ENCODE data around the gene IFNGR2. TPM values are rescaled to one million over a fixed set of nuclear protein-coding genes. Genes with fewer than 3 reads are reported as not detected.
"Not testable (repeated sequence)": the region's sequence is repeated elsewhere in the genome, so short reads cannot be mapped to it uniquely, and the experiment has no call there.

Gene IFNGR2
- polyA plus RNA-seq, 2 of the 4 experiments (the other 2 are of a cell fraction) = 24.2 to 47.2 TPM

- WGBS (ENCODE audit: missing lambda C conversion rate) = 4% methylated on average over 17 of the region's 47 CpGs
- DNase-seq (ENCODE audit: low read depth in 1 of 2, low spot score in 1 of 2) (no peak), FAIRE-seq (no peak), ATAC-seq (peak; percentile 80 to 84)
- peaks cover 15% of the 10 kb centered on the region for H3K4me1 ChIP-seq
- TF ChIP-seq MAX (IDR thresholded peaks at IDR 0.05) = peak; percentile 20; the same call in 1 of the 2 replicates
- TF ChIP-seq JUN (IDR thresholded peaks at IDR 0.05) = no peak
- ChIA-PET CTCF (interaction anchor here (1.6 to 1.8 kb wide), 3 partner anchors 23 to 43 kb away, joined by 3 to 8 read pairs (median 4); no protein-coding TSS in a partner anchor), POLR2A (no interaction called here)
- H3K27ac ChIP-seq = peak overlapping the region; percentile 92 to 96
- H3K4me3 ChIP-seq = peak overlapping the region; percentile 96
- no peaks in the 10 kb centered on the region for H3K9me3 ChIP-seq
- peak overlapping the region; percentile 86 for H3K4me2 ChIP-seq
These were observed 773 bp downstream of the IFNGR2 start for GRCh38 chr21:33403786-33404585.

- H3K27ac ChIP-seq = no peak overlapping the region
- no peak overlapping the region for H3K4me2 ChIP-seq
- ChIA-PET POLR2A (no interaction called here), CTCF (interaction anchor here (0.7 to 3.6 kb wide), 3 partner anchors 30 to 837 kb away, joined by 3 to 9 read pairs (median 5); no protein-coding TSS in a partner anchor)
- H3K4me3 ChIP-seq = no peak overlapping the region
- DNase-seq (ENCODE audit: low read depth in 1 of 2, low spot score in 1 of 2) (no peak), ATAC-seq (no peak), FAIRE-seq (no peak)
- H3K9me3 ChIP-seq = no peaks in the 10 kb centered on the region
- TF ChIP-seq MYC (IDR thresholded peaks at IDR 0.05; ENCODE audit: borderline replicate concordance, low read length) (no peak), POLR2AphosphoS2 (conservative IDR thresholded peaks at IDR 0.05; ENCODE audit: low read length) (no peak), CHD4 (IDR thresholded peaks at IDR 0.05; ENCODE audit: borderline replicate concordance) (no peak), GATA3 (IDR thresholded peaks at IDR 0.05; ENCODE audit: borderline replicate concordance) (no peak), ZFP36 (IDR thresholded peaks at IDR 0.05; ENCODE audit: borderline replicate concordance, partially characterized antibody) (no peak), REST (IDR thresholded peaks at IDR 0.05) (no peak), ZSCAN20 (CRISPR knock-in tag; IDR thresholded peaks at IDR 0.05) (no peak), MAFK (IDR thresholded peaks at IDR 0.05; ENCODE audit: partially characterized antibody) (no peak), TP53 (CRISPR knock-in tag; IDR thresholded peaks at IDR 0.05) (no peak), PBX3 (IDR thresholded peaks at IDR 0.05) (no peak), MAZ (IDR thresholded peaks at IDR 0.05; ENCODE audit: borderline replicate concordance, low read depth, low read length) (no peak)
- H3K4me1 ChIP-seq = peaks cover 22% of the 10 kb centered on the region
- WGBS (ENCODE audit: missing lambda C conversion rate) = 90% methylated on average over 5 of the region's 5 CpGs
These were observed 3.3 kb downstream of the IFNGR2 start for GRCh38 chr21:33406493-33406892.

GRCh38 chr21:33411949-33412430 lies 8.8 kb downstream of the IFNGR2 start:
- DNase-seq (ENCODE audit: low read depth in 1 of 2, low spot score in 1 of 2) (no peak), FAIRE-seq (no peak), ATAC-seq (no peak)
- no peak overlapping the region for H3K4me3 ChIP-seq
- H3K4me2 ChIP-seq = peak overlapping the region; percentile 38; the same call in 2 of the 3 replicates
- H3K27ac ChIP-seq = 0 out of 6 replicates have a peak overlapping the region, but pooled peaks of 1 of the 2 experiments have one; percentile 10
- ChIA-PET POLR2A (no interaction called here), CTCF (no interaction called here)
- peaks cover 25% of the 10 kb centered on the region for H3K4me1 ChIP-seq
- 81% methylated on average over 8 of the region's 8 CpGs for WGBS (ENCODE audit: missing lambda C conversion rate)
- no peak for TF ChIP-seq ELK1 (IDR thresholded peaks at IDR 0.05; ENCODE audit: low read depth, low read length)
- TF ChIP-seq MAFK (IDR thresholded peaks at IDR 0.05; ENCODE audit: partially characterized antibody) = no peak
- no peak for TF ChIP-seq NR3C1 (IDR thresholded peaks at IDR 0.05)
- no peak for TF ChIP-seq CEBPB (IDR thresholded peaks at IDR 0.05)
- no peak for TF ChIP-seq E2F6 (IDR thresholded peaks at IDR 0.05; ENCODE audit: borderline replicate concordance, low read depth)
- no peak for TF ChIP-seq ZSCAN20 (CRISPR knock-in tag; IDR thresholded peaks at IDR 0.05)
- no peaks in the 10 kb centered on the region for H3K9me3 ChIP-seq

- ATAC-seq; DNase-seq (ENCODE audit: low read depth in 1 of 2, low spot score in 1 of 2); H3K9me3 ChIP-seq; H3K4me3 ChIP-seq; FAIRE-seq; POLR2A ChIA-PET: not testable (repeated sequence)
- H3K27ac ChIP-seq = peak overlapping the region in 1 of 2 experiments; percentile 38; a peak in 1 of 6 replicates
- H3K4me2 ChIP-seq = peak overlapping the region; percentile 38
- WGBS (ENCODE audit: missing lambda C conversion rate) = 87% methylated on average over 12 of the region's 12 CpGs
- CTCF ChIA-PET = interaction anchor here (1.0 kb wide), 1 partner anchor 32 kb away, joined by 4 read pairs; no protein-coding TSS in a partner anchor
- H3K4me1 ChIP-seq = peaks cover 29% of the 10 kb centered on the region
These were observed 9.2 kb downstream of the IFNGR2 start for GRCh38 chr21:33412439-33412831.
